GM12892 (cell line): ENCODE measurements around the gene SRP19.

Source experiments
- POLR2A ChIP-seq: IDR thresholded peaks from 2 replicates; pipeline ENCODE4 v1.6.1; 2011; ENCODE audit warnings: low read depth, low read length, control low read depth
- TAF1 ChIP-seq: IDR thresholded peaks from 2 replicates; pipeline ENCODE4 v1.6.1; 2011; ENCODE audit warnings: low read depth, mild to moderate bottlenecking, control low read depth, low read length, borderline replicate concordance

- TF ChIP-seq POLR2A, result no peak
- no peak for TF ChIP-seq TAF1
Observed at GRCh38 chr5:112908854-112909253, 47.8 kb downstream of the SRP19 start.
